Measurements from ENCODE around the gene HMGB1.

Gene HMGB1

GRCh38 chr13:30487075-30487470, 21.3 kb upstream of the HMGB1 start:
- no peak overlapping the region for H3K4me3 ChIP-seq (ENCODE audit: extremely low read depth, insufficient read depth, low read length, poor library complexity, severe bottlenecking)
- no peak overlapping the region for H3K27ac ChIP-seq (ENCODE audit: low read depth, low read length, severe bottlenecking)
- peaks cover 8% of the 10 kb centered on the region for H3K4me1 ChIP-seq (ENCODE audit: control insufficient read depth, insufficient read depth, low read length, poor library complexity, severe bottlenecking)
- H3K36me3 ChIP-seq (ENCODE audit: control insufficient read depth, insufficient read depth, low read length): no peaks in the 10 kb centered on the region
- WGBS, 2 experiments (ENCODE audit: insufficient coverage in 2 of 2): 80 to 100% methylated on average over 2 of the region's 3 CpGs
- H3K9me3 ChIP-seq (ENCODE audit: control insufficient read depth, low read length): no peaks in the 10 kb centered on the region

- H3K4me3 ChIP-seq (ENCODE audit: extremely low read depth, insufficient read depth, low read length, poor library complexity, severe bottlenecking): no peak overlapping the region
- no peak overlapping the region for H3K27ac ChIP-seq (ENCODE audit: low read depth, low read length, severe bottlenecking)
- WGBS, 2 experiments (ENCODE audit: insufficient coverage in 2 of 2): 80 to 89% methylated on average over 7 to 10 of the region's 11 CpGs
- no peaks in the 10 kb centered on the region for H3K36me3 ChIP-seq (ENCODE audit: control insufficient read depth, insufficient read depth, low read length)
- H3K4me1 ChIP-seq (ENCODE audit: control insufficient read depth, insufficient read depth, low read length, poor library complexity, severe bottlenecking): peaks cover 8% of the 10 kb centered on the region
- H3K9me3 ChIP-seq (ENCODE audit: control insufficient read depth, low read length): no peaks in the 10 kb centered on the region
These were observed 20.7 kb upstream of the HMGB1 start for GRCh38 chr13:30486230-30487074.

GRCh38 chr13:30481241-30481760, 15.6 kb upstream of the HMGB1 start:
- WGBS, 2 experiments (ENCODE audit: insufficient coverage in 2 of 2): 96 to 97% methylated on average over 6 to 8 of the region's 8 CpGs
- no peak overlapping the region for H3K27ac ChIP-seq (ENCODE audit: low read depth, low read length, severe bottlenecking)
- H3K4me3 ChIP-seq (ENCODE audit: extremely low read depth, insufficient read depth, low read length, poor library complexity, severe bottlenecking): no peak overlapping the region

GRCh38 chr13:30480292-30480950, 14.7 kb upstream of the HMGB1 start:
- Histone ChIP-seq H3K4me1 (ENCODE audit: control insufficient read depth, insufficient read depth, low read length, poor library complexity, severe bottlenecking) (peaks cover 5% of the 10 kb centered on the region), H3K9me3 (ENCODE audit: control insufficient read depth, low read length) (no peaks in the 10 kb centered on the region), H3K36me3 (ENCODE audit: control insufficient read depth, insufficient read depth, low read length) (no peaks in the 10 kb centered on the region), H3K27ac (ENCODE audit: low read depth, low read length, severe bottlenecking) (no peak overlapping the region), H3K4me3 (ENCODE audit: extremely low read depth, insufficient read depth, low read length, poor library complexity, severe bottlenecking) (no peak overlapping the region)
- WGBS, 2 experiments (ENCODE audit: insufficient coverage in 2 of 2): 86 to 100% methylated on average over 3 to 6 of the region's 6 CpGs

More at GRCh38 chr13:30481241-30481760, 15.6 kb upstream of the HMGB1 start:
- peaks cover 8% of the 10 kb centered on the region for H3K4me1 ChIP-seq (ENCODE audit: control insufficient read depth, insufficient read depth, low read length, poor library complexity, severe bottlenecking)
- no peaks in the 10 kb centered on the region for H3K9me3 ChIP-seq (ENCODE audit: control insufficient read depth, low read length)
- no peaks in the 10 kb centered on the region for H3K36me3 ChIP-seq (ENCODE audit: control insufficient read depth, insufficient read depth, low read length)

GRCh38 chr13:30479883-30480219, 14.1 kb upstream of the HMGB1 start:
- Histone ChIP-seq H3K27ac (ENCODE audit: low read depth, low read length, severe bottlenecking) (no peak overlapping the region), H3K9me3 (ENCODE audit: control insufficient read depth, low read length) (no peaks in the 10 kb centered on the region), H3K4me1 (ENCODE audit: control insufficient read depth, insufficient read depth, low read length, poor library complexity, severe bottlenecking) (peaks cover 5% of the 10 kb centered on the region), H3K4me3 (ENCODE audit: extremely low read depth, insufficient read depth, low read length, poor library complexity, severe bottlenecking) (no peak overlapping the region), H3K36me3 (ENCODE audit: control insufficient read depth, insufficient read depth, low read length) (no peaks in the 10 kb centered on the region)
- no CpG with 5 or more reads among the region's 1 CpG for WGBS, 2 experiments (ENCODE audit: insufficient coverage in 2 of 2)

- Histone ChIP-seq H3K4me1 (ENCODE audit: control insufficient read depth, insufficient read depth, low read length, poor library complexity, severe bottlenecking) (peaks cover 5% of the 10 kb centered on the region), H3K4me3 (ENCODE audit: extremely low read depth, insufficient read depth, low read length, poor library complexity, severe bottlenecking) (no peak overlapping the region), H3K9me3 (ENCODE audit: control insufficient read depth, low read length) (no peaks in the 10 kb centered on the region), H3K36me3 (ENCODE audit: control insufficient read depth, insufficient read depth, low read length) (no peaks in the 10 kb centered on the region), H3K27ac (ENCODE audit: low read depth, low read length, severe bottlenecking) (no peak overlapping the region)
- WGBS, 2 experiments (ENCODE audit: insufficient coverage in 2 of 2): 49 to 53% methylated on average over 3 to 4 of the region's 5 CpGs
These were observed 13.6 kb upstream of the HMGB1 start for GRCh38 chr13:30479154-30479882.

- 43 to 48% methylated on average over 2 of the region's 4 CpGs for WGBS, 2 experiments (ENCODE audit: insufficient coverage in 2 of 2)
These were observed 11.8 kb upstream of the HMGB1 start for GRCh38 chr13:30477346-30478195.

GRCh38 chr13:30473675-30474074, 7.9 kb upstream of the HMGB1 start:
- WGBS, 2 experiments (ENCODE audit: insufficient coverage in 2 of 2): no CpG with 5 or more reads among the region's 1 CpG
- no peaks in the 10 kb centered on the region for H3K36me3 ChIP-seq (ENCODE audit: control insufficient read depth, insufficient read depth, low read length)
- H3K27ac ChIP-seq (ENCODE audit: low read depth, low read length, severe bottlenecking): no peak overlapping the region
- no peak overlapping the region for H3K4me3 ChIP-seq (ENCODE audit: extremely low read depth, insufficient read depth, low read length, poor library complexity, severe bottlenecking)
- no peaks in the 10 kb centered on the region for H3K9me3 ChIP-seq (ENCODE audit: control insufficient read depth, low read length)
- H3K4me1 ChIP-seq (ENCODE audit: control insufficient read depth, insufficient read depth, low read length, poor library complexity, severe bottlenecking): peaks cover 2% of the 10 kb centered on the region

More at GRCh38 chr13:30477346-30478195, 11.8 kb upstream of the HMGB1 start:
- peaks cover 5% of the 10 kb centered on the region for H3K4me1 ChIP-seq (ENCODE audit: control insufficient read depth, insufficient read depth, low read length, poor library complexity, severe bottlenecking)
- H3K36me3 ChIP-seq (ENCODE audit: control insufficient read depth, insufficient read depth, low read length): no peaks in the 10 kb centered on the region
- no peak overlapping the region for H3K27ac ChIP-seq (ENCODE audit: low read depth, low read length, severe bottlenecking)
- H3K4me3 ChIP-seq (ENCODE audit: extremely low read depth, insufficient read depth, low read length, poor library complexity, severe bottlenecking): no peak overlapping the region
- H3K9me3 ChIP-seq (ENCODE audit: control insufficient read depth, low read length): no peaks in the 10 kb centered on the region

- 80 to 100% methylated on average over 1 to 2 of the region's 4 CpGs for WGBS, 2 experiments (ENCODE audit: insufficient coverage in 2 of 2)
- Histone ChIP-seq H3K36me3 (ENCODE audit: control insufficient read depth, insufficient read depth, low read length) (peaks cover 18% of the 10 kb centered on the region), H3K27ac (ENCODE audit: low read depth, low read length, severe bottlenecking) (peak overlapping the region; percentile 99), H3K9me3 (ENCODE audit: control insufficient read depth, low read length) (no peaks in the 10 kb centered on the region), H3K4me3 (ENCODE audit: extremely low read depth, insufficient read depth, low read length, poor library complexity, severe bottlenecking) (peak overlapping the region; percentile 74), H3K4me1 (ENCODE audit: control insufficient read depth, insufficient read depth, low read length, poor library complexity, severe bottlenecking) (peaks cover 19% of the 10 kb centered on the region)
These were observed 1.1 kb upstream of the HMGB1 start for GRCh38 chr13:30466841-30467252.

GRCh38 chr13:30466358-30466714, 600 bp upstream of the HMGB1 start:
- WGBS, 2 experiments (ENCODE audit: insufficient coverage in 2 of 2): 4 to 8% methylated on average over 7 to 10 of the region's 11 CpGs
- H3K4me3 ChIP-seq (ENCODE audit: extremely low read depth, insufficient read depth, low read length, poor library complexity, severe bottlenecking): peak overlapping the region; percentile 74
- peaks cover 19% of the 10 kb centered on the region for H3K4me1 ChIP-seq (ENCODE audit: control insufficient read depth, insufficient read depth, low read length, poor library complexity, severe bottlenecking)
- no peaks in the 10 kb centered on the region for H3K9me3 ChIP-seq (ENCODE audit: control insufficient read depth, low read length)
- H3K27ac ChIP-seq (ENCODE audit: low read depth, low read length, severe bottlenecking): peak overlapping the region; percentile 99
- peaks cover 22% of the 10 kb centered on the region for H3K36me3 ChIP-seq (ENCODE audit: control insufficient read depth, insufficient read depth, low read length)

Measured in mesodermal cell (in vitro differentiated cells).